Effector memory CD8-positive, alpha-beta T cell (primary cell): ENCODE measurements around the gene ART1.
A peak's percentile ranks its signal among the peaks of the same experiment; 100 is the strongest.
"Not testable (repeated sequence)": the region's sequence is repeated elsewhere in the genome, so short reads cannot be mapped to it uniquely, and the experiment has no call there.

Experiments used
- ATAC-seq: fragments of 150-1000 bp; cut with Tn5 transposase; replicated peaks from 2 replicates; pipeline ENCODE4 v1.10.0; 2021; ENCODE audit warnings: mild to moderate bottlenecking, moderate library complexity
- DNase-seq, 3 experiments: peaks; one replicate each; pipeline ENCODE4 v3.0.0; 2021
- H3K27ac Mint-ChIP-seq, 2 donors: one replicate each; pipeline ENCODE4 v1.8.0; 2022; ENCODE audit warnings: mild to moderate bottlenecking in 2 of 2, mixed read lengths in 2 of 2, moderate library complexity in 2 of 2
- H3K27me3 Mint-ChIP-seq, 2 donors: one replicate each; pipeline ENCODE4 v1.8.0; 2022; ENCODE audit warnings: mixed read lengths in 2 of 2
- H3K36me3 Mint-ChIP-seq: one replicate; pipeline ENCODE4 v1.8.0; 2022; ENCODE audit warnings: mild to moderate bottlenecking, moderate library complexity, mixed read lengths; ENCODE audit not compliant: insufficient read depth
- H3K4me1 Mint-ChIP-seq, 2 donors: one replicate each; pipeline ENCODE4 v1.8.0; 2022; ENCODE audit warnings: low read depth in 2 of 2, mixed read lengths in 2 of 2
- H3K4me3 Mint-ChIP-seq, 2 donors: one replicate each; pipeline ENCODE4 v1.8.0; 2022; ENCODE audit warnings: mild to moderate bottlenecking in 2 of 2, mixed read lengths in 2 of 2, moderate library complexity in 2 of 2
- H3K9me3 Mint-ChIP-seq, 2 donors: one replicate each; pipeline ENCODE4 v1.8.0; 2022; ENCODE audit warnings: mixed read lengths in 2 of 2

Gene ART1

DNA sequence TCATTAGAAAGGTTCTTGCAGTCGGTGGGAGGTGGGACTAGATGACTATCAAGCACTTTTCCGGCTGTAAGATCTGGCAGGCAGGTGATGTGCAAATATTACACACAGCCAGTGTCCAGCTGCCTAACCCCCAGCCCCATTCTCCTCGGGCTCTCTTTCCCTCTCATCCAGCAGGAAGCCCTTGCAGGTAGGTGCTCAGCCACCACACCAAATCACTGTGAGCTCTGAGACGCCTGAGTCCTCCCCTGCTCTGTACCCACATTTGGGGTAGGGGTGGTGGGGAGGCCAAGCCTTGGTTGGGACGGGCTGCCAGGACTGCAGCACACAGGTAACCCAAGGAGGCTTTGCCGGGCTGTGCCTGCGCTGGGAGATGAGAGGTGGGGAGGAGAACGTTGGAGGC lies 3.7 kb upstream of the ART1 start:
- Mint-ChIP-seq H3K4me1 (peaks cover 8% of the 10 kb centered on the region in 2 donors), H3K27ac (peak overlapping the region in 1 of 2 donors; percentile 55), H3K36me3 (peaks cover 6% of the 10 kb centered on the region), H3K9me3 (no peaks in the 10 kb centered on the region), H3K4me3 (peak overlapping the region; percentile 77 to 85), H3K27me3 (peaks cover 87 to 96% of the 10 kb centered on the region in 2 donors)
- no peak for DNase-seq
- no peak for ATAC-seq

GRCh38 chr11:3641701-3642070 lies 3.2 kb upstream of the ART1 start, which contains the start of gene ART5:
ART5 (minus strand) TSS chr11:3641992; CDS start chr11:3641862, 130 bp downstream.
- DNase-seq, result no peak
- Mint-ChIP-seq H3K4me3 (peak within 1 kb of the TSS; percentile 77 to 85), H3K36me3 (peaks cover 6% of the 10 kb centered on the region), H3K27ac (peak within 1 kb of the TSS; percentile 55 to 67), H3K27me3 (peaks cover 87 to 96% of the 10 kb centered on the region in 2 donors), H3K4me1 (peaks cover 8% of the 10 kb centered on the region in 2 donors), H3K9me3 (no peaks in the 10 kb centered on the region)
- no peak for ATAC-seq

- peak overlapping the region; percentile 71 to 76 for H3K4me3 Mint-ChIP-seq
- peaks cover 8% of the 10 kb centered on the region in 2 donors for H3K4me1 Mint-ChIP-seq
- DNase-seq (peak; percentile 28 to 41 (median 33)), ATAC-seq (peak; percentile 89)
- no peaks in the 10 kb centered on the region for H3K9me3 Mint-ChIP-seq
- peaks cover 83 to 93% of the 10 kb centered on the region in 2 donors for H3K27me3 Mint-ChIP-seq
- H3K36me3 Mint-ChIP-seq, result peaks cover 6% of the 10 kb centered on the region
- H3K27ac Mint-ChIP-seq, result peak overlapping the region in 1 of 2 donors; percentile 67
Observed at GRCh38 chr11:3642071-3642951, 2.6 kb upstream of the ART1 start.

DNA sequence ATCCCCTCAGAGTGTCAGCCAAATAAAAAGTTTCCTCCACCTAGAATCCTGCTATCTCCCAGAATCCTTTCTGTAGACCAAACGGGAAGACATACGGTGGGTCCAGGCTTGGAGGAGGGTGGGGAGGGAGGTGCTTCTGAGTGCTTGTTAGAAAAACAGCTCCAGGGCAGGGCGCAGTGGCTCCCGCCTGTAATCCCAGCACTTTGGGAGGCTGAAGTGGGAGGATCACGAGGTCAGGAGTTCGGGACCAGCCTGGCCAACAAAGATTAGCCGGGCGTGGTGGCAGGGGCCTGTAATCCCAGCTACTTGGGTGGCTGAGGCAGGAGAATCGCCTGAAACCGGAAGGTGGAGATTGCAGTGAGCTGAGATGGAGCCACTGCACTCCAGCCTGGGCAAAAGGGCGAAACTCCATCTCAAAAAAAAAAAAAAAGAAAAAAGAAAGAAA lies 1.8 kb upstream of the ART1 start:
- H3K4me3 Mint-ChIP-seq, result peak overlapping the region; percentile 71 to 76
- peaks cover 80 to 85% of the 10 kb centered on the region in 2 donors for H3K27me3 Mint-ChIP-seq
- not testable (repeated sequence) for DNase-seq, H3K27ac Mint-ChIP-seq, H3K36me3 Mint-ChIP-seq, H3K9me3 Mint-ChIP-seq, H3K4me1 Mint-ChIP-seq, ATAC-seq

DNA sequence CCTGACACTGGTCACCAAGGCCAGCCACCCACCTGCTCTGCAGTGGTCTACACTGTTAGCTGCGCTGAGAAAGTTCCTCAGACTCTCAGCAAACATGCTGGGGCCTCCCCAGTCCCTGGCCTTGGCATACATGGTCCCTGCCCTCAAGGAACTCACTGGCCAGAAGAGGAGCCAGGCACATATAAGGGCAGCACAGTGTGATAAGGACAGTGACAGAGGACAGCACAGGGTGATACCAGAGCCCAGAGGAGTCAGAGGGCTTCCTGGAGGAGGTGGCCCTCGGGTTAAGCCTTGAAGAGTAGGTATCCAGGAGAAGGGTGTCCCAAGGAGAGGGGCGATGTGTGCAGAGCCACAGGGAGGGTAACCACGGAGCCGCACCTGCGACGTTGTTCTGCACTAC lies 624 bp downstream of the ART1 start:
- Mint-ChIP-seq H3K27me3 (peaks cover 60 to 82% of the 10 kb centered on the region in 2 donors), H3K9me3 (no peaks in the 10 kb centered on the region)
- DNase-seq, result no peak

GRCh38 chr11:3648843-3649242 lies 3.9 kb downstream of the ART1 start:
- not testable (repeated sequence) for H3K9me3 Mint-ChIP-seq, H3K27ac Mint-ChIP-seq, H3K4me3 Mint-ChIP-seq, DNase-seq, H3K4me1 Mint-ChIP-seq, H3K36me3 Mint-ChIP-seq, ATAC-seq
- H3K27me3 Mint-ChIP-seq, result peaks cover 32 to 67% of the 10 kb centered on the region in 2 donors

More for the DNA sequence above, 624 bp downstream of the ART1 start:
- Mint-ChIP-seq H3K27ac (no peak overlapping the region), H3K4me3 (no peak overlapping the region), H3K4me1 (peaks cover 8 to 10% of the 10 kb centered on the region in 2 donors), H3K36me3 (no peaks in the 10 kb centered on the region)
- no peak for ATAC-seq

GRCh38 chr11:3649374-3649773 lies 4.4 kb downstream of the ART1 start:
- H3K4me3 Mint-ChIP-seq, result not testable (repeated sequence)
- peaks cover 27 to 65% of the 10 kb centered on the region in 2 donors for H3K27me3 Mint-ChIP-seq

GRCh38 chr11:3652514-3652913 lies 7.6 kb downstream of the ART1 start:
- peaks cover 0 to 40% of the 10 kb centered on the region in 2 donors for H3K27me3 Mint-ChIP-seq
- H3K36me3 Mint-ChIP-seq, ATAC-seq: not testable (repeated sequence)

More at GRCh38 chr11:3649374-3649773, 4.4 kb downstream of the ART1 start:
- not testable (repeated sequence) for H3K4me1 Mint-ChIP-seq, H3K36me3 Mint-ChIP-seq, H3K9me3 Mint-ChIP-seq, H3K27ac Mint-ChIP-seq, ATAC-seq, DNase-seq

DNA sequence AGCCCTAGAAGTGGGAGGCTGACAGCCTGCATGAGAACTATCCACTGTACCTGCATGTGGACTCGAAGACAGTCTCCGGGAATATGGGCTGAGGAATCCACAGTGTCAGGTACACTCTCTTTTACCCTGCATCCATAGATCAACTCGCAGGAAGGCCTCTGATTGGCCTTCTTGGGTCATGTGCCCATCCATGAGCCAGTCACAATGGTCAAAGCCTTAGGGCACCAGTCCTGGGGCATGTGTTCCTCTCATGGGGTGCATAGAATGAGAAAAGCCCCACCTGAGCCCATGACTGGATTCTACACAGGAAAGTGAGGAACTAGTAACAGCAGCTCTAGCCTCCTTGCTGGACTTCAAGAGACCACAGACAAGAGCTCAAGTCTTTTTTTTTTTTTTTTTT lies 10.6 kb downstream of the ART1 start:
- DNase-seq (no peak), ATAC-seq (no peak)
- Mint-ChIP-seq H3K36me3 (no peaks in the 10 kb centered on the region), H3K9me3 (no peaks in the 10 kb centered on the region), H3K4me1 (no peaks in the 10 kb centered on the region), H3K27ac (no peak overlapping the region), H3K4me3 (no peak overlapping the region), H3K27me3 (peaks cover 17 to 20% of the 10 kb centered on the region in 2 donors)

More at GRCh38 chr11:3652514-3652913, 7.6 kb downstream of the ART1 start:
- not testable (repeated sequence) for DNase-seq, H3K9me3 Mint-ChIP-seq, H3K4me3 Mint-ChIP-seq, H3K27ac Mint-ChIP-seq, H3K4me1 Mint-ChIP-seq

GRCh38 chr11:3657331-3657730 lies 12.4 kb downstream of the ART1 start:
- H3K36me3 Mint-ChIP-seq, H3K4me3 Mint-ChIP-seq, H3K27ac Mint-ChIP-seq, H3K4me1 Mint-ChIP-seq, ATAC-seq, DNase-seq, H3K9me3 Mint-ChIP-seq: not testable (repeated sequence)
- peaks cover 9 to 17% of the 10 kb centered on the region in 2 donors for H3K27me3 Mint-ChIP-seq

DNA sequence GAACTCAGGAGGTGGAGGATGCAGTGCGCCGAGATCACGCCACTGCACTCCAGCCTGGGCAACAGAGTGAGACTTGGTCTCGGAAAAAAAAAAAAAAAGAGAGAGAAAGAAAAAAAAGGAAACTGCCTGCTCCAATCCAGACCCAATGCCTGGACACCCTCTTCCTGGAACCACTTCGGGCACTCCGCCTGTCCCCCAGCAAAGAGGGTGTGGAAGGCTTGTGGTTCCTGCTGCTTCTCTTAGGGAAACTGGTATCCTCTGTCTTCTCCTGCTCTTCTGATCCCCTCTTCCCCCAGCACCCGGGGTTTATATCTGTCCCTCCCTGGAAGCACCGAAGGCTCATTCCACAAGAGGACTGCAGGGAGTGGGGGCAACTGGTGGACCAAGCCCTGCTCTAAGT lies 13.3 kb downstream of the ART1 start:
- DNase-seq, result no peak
- no peak overlapping the region for H3K4me3 Mint-ChIP-seq
- H3K4me1 Mint-ChIP-seq, result no peaks in the 10 kb centered on the region
- no peaks in the 10 kb centered on the region for H3K9me3 Mint-ChIP-seq
- no peak overlapping the region for H3K27ac Mint-ChIP-seq
- no peak for ATAC-seq
- H3K27me3 Mint-ChIP-seq, result peaks cover 9 to 17% of the 10 kb centered on the region in 2 donors
- H3K36me3 Mint-ChIP-seq, result no peaks in the 10 kb centered on the region

DNA sequence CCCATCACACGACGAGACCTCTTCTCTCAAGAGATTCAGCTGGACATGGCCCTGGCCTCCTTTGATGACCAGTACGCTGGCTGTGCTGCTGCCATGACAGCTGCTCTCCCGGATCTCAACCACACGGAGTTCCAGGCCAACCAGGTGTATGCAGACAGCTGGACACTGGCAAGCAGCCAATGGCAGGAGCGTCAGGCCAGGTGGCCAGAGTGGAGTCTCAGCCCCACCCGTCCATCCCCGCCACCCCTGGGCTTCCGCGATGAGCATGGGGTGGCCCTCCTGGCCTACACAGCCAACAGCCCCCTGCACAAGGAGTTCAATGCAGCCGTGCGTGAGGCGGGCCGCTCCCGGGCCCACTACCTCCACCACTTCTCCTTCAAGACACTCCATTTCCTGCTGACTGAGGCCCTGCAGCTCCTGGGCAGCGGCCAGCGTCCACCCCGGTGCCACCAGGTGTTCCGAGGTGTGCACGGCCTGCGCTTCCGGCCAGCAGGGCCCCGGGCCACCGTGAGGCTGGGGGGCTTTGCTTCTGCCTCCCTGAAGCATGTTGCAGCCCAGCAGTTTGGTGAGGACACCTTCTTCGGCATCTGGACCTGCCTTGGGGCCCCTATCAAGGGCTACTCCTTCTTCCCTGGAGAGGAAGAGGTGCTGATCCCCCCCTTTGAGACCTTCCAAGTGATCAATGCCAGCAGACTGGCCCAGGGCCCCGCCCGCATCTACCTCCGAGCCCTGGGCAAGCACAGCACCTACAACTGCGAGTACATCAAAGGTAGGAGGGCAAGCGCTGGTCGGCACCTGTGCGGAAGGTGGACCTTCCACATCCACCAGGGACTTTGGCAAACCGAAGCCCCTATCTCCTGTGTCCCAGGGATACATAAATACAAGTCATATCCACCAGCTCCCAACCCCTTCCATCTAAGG lies 14.9 kb downstream of the ART1 start:
- H3K4me1 Mint-ChIP-seq, result no peaks in the 10 kb centered on the region
- no peak overlapping the region for H3K4me3 Mint-ChIP-seq
- no peaks in the 10 kb centered on the region for H3K9me3 Mint-ChIP-seq
- DNase-seq (no peak), ATAC-seq (no peak)
- H3K27ac Mint-ChIP-seq, result no peak overlapping the region
- H3K27me3 Mint-ChIP-seq, result peaks cover 9 to 17% of the 10 kb centered on the region in 2 donors
- no peaks in the 10 kb centered on the region for H3K36me3 Mint-ChIP-seq

- Mint-ChIP-seq H3K4me3 (no peak overlapping the region), H3K36me3 (peaks cover 3% of the 10 kb centered on the region), H3K27me3 (peaks cover 9 to 17% of the 10 kb centered on the region in 2 donors), H3K9me3 (no peaks in the 10 kb centered on the region), H3K27ac (peak overlapping the region in 1 of 2 donors; percentile 30), H3K4me1 (no peaks in the 10 kb centered on the region)
- DNase-seq (no peak), ATAC-seq (no peak)
Observed at GRCh38 chr11:3660960-3661359, 16.0 kb downstream of the ART1 start.
